CD14-positive monocyte (primary cell): Measurements from ENCODE around the gene VSTM2B. TPM values are rescaled to one million over a fixed set of nuclear protein-coding genes. Genes with fewer than 3 reads are reported as not detected.

Experiments
- DNase-seq, 3 donors: peaks; one replicate each; pipeline ENCODE4 v3.0.0-alpha.2; 2011 to 2022
- H2AFZ ChIP-seq: 2 replicates; pipeline ENCODE4 v1.6.0; 2012; ENCODE audit warnings: mild to moderate bottlenecking, low read depth, low read length, inconsistent platforms; ENCODE audit not compliant: insufficient read depth, poor library complexity, severe bottlenecking
- H3K27ac ChIP-seq, 2 donors: 1 replicate in 1 of 2; 2 replicates in 1 of 2; pipeline ENCODE4 v1.5.1; 2012 to 2013; ENCODE audit warnings: low read length in 2 of 2, control low read depth in 1 of 2, inconsistent platforms in 1 of 2, low read depth in 1 of 2, mild to moderate bottlenecking in 1 of 2
- H3K27me3 ChIP-seq, 2 donors: one replicate each; pipeline versions ENCODE4 v1.6.0 to v1.6.1; 2011 to 2013; ENCODE audit warnings: low read length in 2 of 2; ENCODE audit not compliant: control insufficient read depth in 2 of 2, insufficient read depth in 2 of 2
- H3K36me3 ChIP-seq, 2 donors: replicated peaks in 1 of 2; 1 replicate in 1 of 2; 2 replicates in 1 of 2; pipeline versions ENCODE4 v1.5.1 to v1.6.1; 2012 to 2013; ENCODE audit warnings: low read length in 2 of 2, control low read depth in 1 of 2, inconsistent platforms in 1 of 2, mild to moderate bottlenecking in 1 of 2; ENCODE audit not compliant: insufficient read depth in 2 of 2, control insufficient read depth in 1 of 2
- H3K4me1 ChIP-seq, 2 donors: 1 replicate in 1 of 2; 2 replicates in 1 of 2; pipeline versions ENCODE4 v1.5.1 to v1.6.1; 2012 to 2013; ENCODE audit warnings: low read length in 2 of 2, control low read depth in 1 of 2, inconsistent platforms in 1 of 2, mild to moderate bottlenecking in 1 of 2, moderate library complexity in 1 of 2; ENCODE audit not compliant: insufficient read depth in 2 of 2, control insufficient read depth in 1 of 2
- H3K4me2 ChIP-seq: replicated peaks from 2 replicates; pipeline ENCODE3; 2012; ENCODE audit warnings: low read length, moderate library complexity, mild to moderate bottlenecking; ENCODE audit not compliant: poor library complexity, severe bottlenecking; ENCODE audit errors: extremely low read depth
- H3K4me3 ChIP-seq, 3 experiments: fragments of 200-600 bp in 1 of 3; sonication (generic) in 1 of 3; replicated peaks in 1 of 3; 1 replicate in 2 of 3; 2 replicates in 1 of 3; pipeline ENCODE4 v1.5.1; 2011 to 2013; ENCODE audit warnings: low read length in 3 of 3, mild to moderate bottlenecking in 3 of 3, control low read depth in 2 of 3, low read depth in 2 of 3, inconsistent platforms in 1 of 3, moderate library complexity in 1 of 3
- H3K79me2 ChIP-seq: 2 replicates; pipeline ENCODE4 v1.6.0; 2012; ENCODE audit warnings: mild to moderate bottlenecking, control low read depth, inconsistent platforms, low read length, moderate library complexity; ENCODE audit not compliant: insufficient read depth
- H3K9ac ChIP-seq: 2 replicates; pipeline ENCODE4 v1.6.0; 2017; ENCODE audit warnings: low read length, mild to moderate bottlenecking; ENCODE audit not compliant: insufficient read depth, poor library complexity, severe bottlenecking
- H3K9me3 ChIP-seq, 2 donors: replicated peaks in 1 of 2; 1 replicate in 1 of 2; 2 replicates in 1 of 2; pipeline versions ENCODE4 v1.5.1 to v1.6.1; 2012 to 2013; ENCODE audit warnings: low read length in 2 of 2, control low read depth in 1 of 2; ENCODE audit not compliant: control insufficient read depth in 1 of 2, insufficient read depth in 1 of 2
- H4K20me1 ChIP-seq: 2 replicates; pipeline ENCODE4 v1.6.0; 2012; ENCODE audit warnings: mild to moderate bottlenecking, low read length, control low read depth, moderate library complexity; ENCODE audit not compliant: insufficient read depth
- H3K27ac Mint-ChIP-seq, 7 donors: one replicate each; pipeline ENCODE4 v1.8.0; 2020; ENCODE audit warnings: mild to moderate bottlenecking in 7 of 7, mixed read lengths in 7 of 7, moderate library complexity in 6 of 7, inconsistent platforms in 2 of 7
- H3K27me3 Mint-ChIP-seq, 3 donors: one replicate each; pipeline ENCODE4 v1.8.0; 2021 to 2022; ENCODE audit warnings: low read depth in 3 of 3, mild to moderate bottlenecking in 3 of 3, mixed read lengths in 3 of 3, moderate library complexity in 3 of 3, inconsistent platforms in 1 of 3
- H3K36me3 Mint-ChIP-seq, 2 donors: one replicate each; pipeline ENCODE4 v1.8.0; 2020; ENCODE audit warnings: mixed read lengths in 2 of 2, inconsistent platforms in 1 of 2, mild to moderate bottlenecking in 1 of 2
- H3K4me1 Mint-ChIP-seq: one replicate; pipeline ENCODE4 v1.8.0; 2020; ENCODE audit warnings: mild to moderate bottlenecking, mixed read lengths
- H3K4me3 Mint-ChIP-seq, 2 donors: one replicate each; pipeline ENCODE4 v1.8.0; 2020; ENCODE audit warnings: mild to moderate bottlenecking in 2 of 2, mixed read lengths in 2 of 2, moderate library complexity in 1 of 2
- H3K9me3 Mint-ChIP-seq, 7 donors: one replicate each; pipeline ENCODE4 v1.8.0; 2020 to 2022; ENCODE audit warnings: mixed read lengths in 7 of 7, mild to moderate bottlenecking in 6 of 7, moderate library complexity in 6 of 7, inconsistent platforms in 2 of 7
- CTCF ChIP-seq: fragments of 200-600 bp; IDR thresholded peaks from one replicate; pipeline ENCODE4 v1.8.0; 2022; ENCODE audit warnings: antibody characterized with exemption, mild to moderate bottlenecking
- WGBS: methylation state at CpG from one replicate; pipeline ENCODE4 v1.1.5; 2013; ENCODE audit warnings: missing lambda C conversion rate; ENCODE audit not compliant: insufficient coverage; 5-methylcytosine and 5-hydroxymethylcytosine counted together
- intact Hi-C, 2 donors: fragments of 100-400 bp; cut with micrococcal nuclease; formaldehyde crosslinking; loops; one replicate each; pipeline versions ENCODE4 v1.15.0 to v1.15.1; 2023
- polyA plus RNA-seq, 3 donors: library from polyadenylated mRNA; depleted of rRNA in 1 of 3; unstranded in 2 of 3; stranded (reverse) in 1 of 3; fragments of 300-500 nt in 2 of 3; fragments of >200 nt in 1 of 3; fragmentation: Illumina TruSeq in 2 of 3; gene quantifications; 1 replicate in 2 of 3; 2 replicates in 1 of 3; pipeline ENCODE4 v1.2.3, GENCODE V29; 2012 to 2021

VSTM2B gene
- polyA plus RNA-seq, 3 donors = not detected

GRCh38 chr19:29587059-29587458, 61.3 kb downstream of the VSTM2B start:
- Histone ChIP-seq H3K9me3 (peaks cover 0 to 4% of the 10 kb centered on the region in 2 donors), H2AFZ (no peak overlapping the region), H3K36me3 (no peaks in the 10 kb centered on the region), H4K20me1 (no peaks in the 10 kb centered on the region), H3K9ac (no peak overlapping the region), H3K27ac (no peak overlapping the region), H3K4me2 (no peak overlapping the region), H3K79me2 (no peaks in the 10 kb centered on the region), H3K4me3 (no peak overlapping the region), H3K27me3 (no peaks in the 10 kb centered on the region), H3K4me1 (no peaks in the 10 kb centered on the region)
- TF ChIP-seq CTCF = no peak
- H3K27me3 Mint-ChIP-seq = peaks cover 5 to 12% (median 7%) of the 10 kb centered on the region in 3 donors
- WGBS = 61% methylated on average over 3 of the region's 3 CpGs
- H3K36me3 Mint-ChIP-seq = no peaks in the 10 kb centered on the region
- intact Hi-C loops = no loop called here
- peaks cover 0 to 20% (median 9%) of the 10 kb centered on the region in 7 donors for H3K9me3 Mint-ChIP-seq
- DNase-seq = no peak
- no peaks in the 10 kb centered on the region for H3K4me1 Mint-ChIP-seq
- H3K4me3 Mint-ChIP-seq = no peak overlapping the region
- no peak overlapping the region for H3K27ac Mint-ChIP-seq

- H4K20me1 ChIP-seq = no peaks in the 10 kb centered on the region
- no peak for TF ChIP-seq CTCF
- intact Hi-C loops = no loop called here
- no peak overlapping the region for H3K4me3 ChIP-seq
- H3K9ac ChIP-seq = no peak overlapping the region
- H3K4me1 ChIP-seq = no peaks in the 10 kb centered on the region
- Mint-ChIP-seq H3K27me3 (peaks cover 7 to 10% (median 8%) of the 10 kb centered on the region in 3 donors), H3K27ac (no peak overlapping the region), H3K36me3 (no peaks in the 10 kb centered on the region), H3K4me3 (no peak overlapping the region), H3K9me3 (peaks cover 0 to 20% (median 9%) of the 10 kb centered on the region in 7 donors), H3K4me1 (no peaks in the 10 kb centered on the region)
- no peaks in the 10 kb centered on the region for H3K27me3 ChIP-seq
- no peak overlapping the region for H2AFZ ChIP-seq
- H3K27ac ChIP-seq = no peak overlapping the region
- H3K9me3 ChIP-seq = peaks cover 0 to 4% of the 10 kb centered on the region in 2 donors
- H3K36me3 ChIP-seq = no peaks in the 10 kb centered on the region
- no peaks in the 10 kb centered on the region for H3K79me2 ChIP-seq
- no peak for DNase-seq
- H3K4me2 ChIP-seq = no peak overlapping the region
- WGBS = no CpG with 5 or more reads among the region's 2 CpGs
Observed at GRCh38 chr19:29587518-29587986, 61.8 kb downstream of the VSTM2B start.
